ENCODE results near the gene JAG2. TPM values are rescaled to one million over a fixed set of nuclear protein-coding genes. Genes with fewer than 3 reads are reported as not detected.

JAG2 gene
- polyA plus RNA-seq, 1 experiment: 0.22 TPM

DNA sequence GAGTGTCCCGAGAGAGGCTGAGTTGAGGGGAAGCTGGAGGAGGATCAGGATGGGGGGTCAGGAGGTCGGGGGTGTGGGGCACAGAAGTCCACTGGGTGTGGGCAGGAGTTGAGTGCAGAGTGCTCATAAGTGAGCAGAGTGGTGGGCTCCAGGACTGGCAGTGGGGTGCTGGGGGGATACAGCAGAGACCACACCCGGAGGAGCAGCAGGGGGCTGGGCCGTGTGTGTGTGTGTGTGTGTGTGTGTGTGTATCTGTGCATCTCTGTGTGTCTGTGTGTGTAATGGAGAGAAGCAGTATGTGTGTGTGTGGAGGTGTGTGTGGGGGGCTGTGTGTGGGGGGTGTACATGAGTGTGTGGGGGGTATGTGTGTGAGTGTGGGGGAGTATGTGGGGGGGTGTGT, 17.4 kb upstream of the JAG2 start:
- Histone ChIP-seq H3K27me3 (ENCODE audit: control insufficient read depth, insufficient read depth, low read length) (peaks cover 18% of the 10 kb centered on the region), H3K9me3 (ENCODE audit: control insufficient read depth, insufficient read depth, low read length) (peaks cover 14% of the 10 kb centered on the region), H3K4me3 (ENCODE audit: low read depth, low read length) (no peak overlapping the region), H3K27ac (ENCODE audit: low read depth, low read length) (no peak overlapping the region)
- ChIA-PET POLR2A (no interaction called here), CTCF (no interaction called here)
- TF ChIP-seq, protein P1, sequence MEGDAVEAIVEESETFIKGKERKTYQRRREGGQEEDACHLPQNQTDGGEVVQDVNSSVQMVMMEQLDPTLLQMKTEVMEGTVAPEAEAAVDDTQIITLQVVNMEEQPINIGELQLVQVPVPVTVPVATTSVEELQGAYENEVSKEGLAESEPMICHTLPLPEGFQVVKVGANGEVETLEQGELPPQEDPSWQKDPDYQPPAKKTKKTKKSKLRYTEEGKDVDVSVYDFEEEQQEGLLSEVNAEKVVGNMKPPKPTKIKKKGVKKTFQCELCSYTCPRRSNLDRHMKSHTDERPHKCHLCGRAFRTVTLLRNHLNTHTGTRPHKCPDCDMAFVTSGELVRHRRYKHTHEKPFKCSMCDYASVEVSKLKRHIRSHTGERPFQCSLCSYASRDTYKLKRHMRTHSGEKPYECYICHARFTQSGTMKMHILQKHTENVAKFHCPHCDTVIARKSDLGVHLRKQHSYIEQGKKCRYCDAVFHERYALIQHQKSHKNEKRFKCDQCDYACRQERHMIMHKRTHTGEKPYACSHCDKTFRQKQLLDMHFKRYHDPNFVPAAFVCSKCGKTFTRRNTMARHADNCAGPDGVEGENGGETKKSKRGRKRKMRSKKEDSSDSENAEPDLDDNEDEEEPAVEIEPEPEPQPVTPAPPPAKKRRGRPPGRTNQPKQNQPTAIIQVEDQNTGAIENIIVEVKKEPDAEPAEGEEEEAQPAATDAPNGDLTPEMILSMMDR (IDR thresholded peaks at IDR 0.05; ENCODE audit: low read depth, low read length): no peak
- no peak for DNase-seq (ENCODE audit: low read depth, low spot score)

- ChIA-PET POLR2A (no interaction called here), CTCF (no interaction called here)
- no peak for DNase-seq (ENCODE audit: low read depth, low spot score)
Observed at GRCh38 chr14:105185001-105185400, 16.4 kb upstream of the JAG2 start.

DNA sequence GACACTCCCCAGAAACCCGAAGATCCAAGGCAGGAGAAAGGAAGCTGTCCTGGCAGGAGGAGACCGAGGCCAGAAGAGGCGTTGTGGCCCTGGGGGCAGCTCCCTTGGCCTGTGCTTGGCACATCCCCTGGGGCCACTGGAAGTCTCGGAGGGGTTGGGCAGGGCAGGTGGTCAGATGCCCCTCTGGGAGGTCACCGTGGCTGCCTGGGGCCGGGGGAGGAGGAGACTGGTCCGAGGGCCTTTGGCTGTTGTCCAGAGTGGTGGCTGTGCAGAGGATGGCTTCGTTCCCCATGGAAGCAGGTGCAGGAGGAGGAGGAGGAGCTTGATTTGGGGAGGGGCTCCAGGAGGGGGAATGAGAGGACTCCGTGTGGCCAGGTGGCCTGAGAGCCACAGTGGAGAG, 15.9 kb upstream of the JAG2 start:
- ChIA-PET POLR2A (no interaction called here), CTCF (no interaction called here)
- H3K27me3 ChIP-seq (ENCODE audit: control insufficient read depth, insufficient read depth, low read length): peaks cover 18% of the 10 kb centered on the region
- no peak for DNase-seq (ENCODE audit: low read depth, low spot score)
- TF ChIP-seq, protein P1 (IDR thresholded peaks at IDR 0.05; ENCODE audit: low read depth, low read length): no peak
- no peak overlapping the region for H3K27ac ChIP-seq (ENCODE audit: low read depth, low read length)
- peaks cover 14% of the 10 kb centered on the region for H3K9me3 ChIP-seq (ENCODE audit: control insufficient read depth, insufficient read depth, low read length)
- no peak overlapping the region for H3K4me3 ChIP-seq (ENCODE audit: low read depth, low read length)

More at GRCh38 chr14:105185001-105185400, 16.4 kb upstream of the JAG2 start:
- H3K27me3 ChIP-seq (ENCODE audit: control insufficient read depth, insufficient read depth, low read length): peaks cover 18% of the 10 kb centered on the region
- H3K4me3 ChIP-seq (ENCODE audit: low read depth, low read length): no peak overlapping the region
- H3K27ac ChIP-seq (ENCODE audit: low read depth, low read length): no peak overlapping the region
- peaks cover 14% of the 10 kb centered on the region for H3K9me3 ChIP-seq (ENCODE audit: control insufficient read depth, insufficient read depth, low read length)
- TF ChIP-seq, protein P1 (IDR thresholded peaks at IDR 0.05; ENCODE audit: low read depth, low read length): no peak

DNA sequence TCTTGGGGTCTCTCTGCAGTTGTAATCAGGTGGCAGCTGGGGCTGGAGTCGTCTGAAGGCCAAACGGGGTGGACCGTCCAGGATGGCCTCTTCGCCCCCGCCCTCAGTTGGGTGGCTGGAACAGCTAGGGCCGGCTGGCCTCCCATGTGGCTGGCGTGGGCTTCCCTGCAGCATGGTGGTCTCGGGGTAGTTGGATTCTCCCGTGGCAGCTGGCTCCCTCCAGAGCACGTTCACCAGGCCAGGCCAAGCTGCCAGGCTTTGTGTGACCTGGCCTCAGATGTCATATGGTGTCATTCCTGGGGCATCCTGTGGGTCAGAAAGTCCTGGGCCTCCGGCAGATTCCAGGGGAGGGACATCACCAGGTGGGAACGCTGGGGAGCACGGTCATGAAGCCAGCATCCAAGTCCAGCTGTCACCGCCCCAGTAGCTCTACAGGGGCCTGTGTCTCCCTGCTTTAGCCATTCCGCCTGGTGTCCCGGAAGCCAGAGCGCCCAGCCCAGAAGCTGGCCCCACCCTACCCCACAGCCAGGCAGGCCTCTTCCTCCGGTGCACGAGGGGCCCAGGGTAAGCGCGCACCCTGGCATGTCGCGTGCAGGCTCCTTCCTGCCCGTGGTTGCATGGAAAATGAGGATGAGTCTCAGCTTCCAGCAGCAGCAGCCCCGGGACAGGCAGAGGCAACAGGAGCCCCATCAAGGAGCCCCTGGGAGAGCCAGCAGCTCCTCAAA, 13.9 kb upstream of the JAG2 start:
- no peak for DNase-seq (ENCODE audit: low read depth, low spot score)
- Histone ChIP-seq H3K9me3 (ENCODE audit: control insufficient read depth, insufficient read depth, low read length) (no peaks in the 10 kb centered on the region; the same call in 1 of the 2 replicates), H3K4me3 (ENCODE audit: low read depth, low read length) (no peak overlapping the region), H3K27me3 (ENCODE audit: control insufficient read depth, insufficient read depth, low read length) (peaks cover 18% of the 10 kb centered on the region), H3K27ac (ENCODE audit: low read depth, low read length) (no peak overlapping the region)
- TF ChIP-seq, protein P1 (IDR thresholded peaks at IDR 0.05; ENCODE audit: low read depth, low read length): no peak
- CTCF ChIA-PET: interaction anchor here (0.7 kb wide), 1 partner anchor 169 kb away, joined by 3 read pairs; no protein-coding TSS in a partner anchor
- POLR2A ChIA-PET: no interaction called here

- DNase-seq (ENCODE audit: low read depth, low spot score): no peak
- Histone ChIP-seq H3K9me3 (ENCODE audit: control insufficient read depth, insufficient read depth, low read length) (no peaks in the 10 kb centered on the region; the same call in 1 of the 2 replicates), H3K27ac (ENCODE audit: low read depth, low read length) (no peak overlapping the region), H3K4me3 (ENCODE audit: low read depth, low read length) (no peak overlapping the region), H3K27me3 (ENCODE audit: control insufficient read depth, insufficient read depth, low read length) (peaks cover 18% of the 10 kb centered on the region)
- ChIA-PET POLR2A (interaction anchor here (0.6 kb wide), 1 partner anchor 360 kb away, joined by 4 read pairs; no protein-coding TSS in a partner anchor), CTCF (interaction anchor here (0.6 to 1.2 kb wide), 2 partner anchors 17 to 213 kb away, joined by 3 to 6 read pairs; no protein-coding TSS in a partner anchor)
- TF ChIP-seq, protein P1 (IDR thresholded peaks at IDR 0.05; ENCODE audit: low read depth, low read length): no peak
Observed at GRCh38 chr14:105181549-105182295, 13.1 kb upstream of the JAG2 start.
